Endothelial cell of umbilical vein (primary cell): Measurements from ENCODE around the gene S100A11.

Experiments
- EZH2 ChIP-seq: IDR thresholded peaks from 2 replicates; pipeline ENCODE4 v1.6.1; 2012; ENCODE audit warnings: borderline replicate concordance, low read depth, mild to moderate bottlenecking, moderate library complexity, low read length, inconsistent platforms; ENCODE audit not compliant: severe bottlenecking
- POLR2A ChIP-seq: IDR thresholded peaks from 2 replicates; pipeline ENCODE4 v1.6.1; 2012; ENCODE audit warnings: low read depth, mild to moderate bottlenecking, control low read depth, low read length
- TF ChIP-seq, protein P1 (sequence below), 2 donors: IDR thresholded peaks; 1 replicate in 1 of 2; 2 replicates in 1 of 2; pipeline ENCODE4 v1.5.1; 2011; ENCODE audit warnings: low read length in 2 of 2, mild to moderate bottlenecking in 2 of 2, moderate library complexity in 2 of 2, control low read depth in 1 of 2, inconsistent platforms in 1 of 2, low read depth in 1 of 2; ENCODE audit not compliant: insufficient read depth in 1 of 2; ENCODE audit errors: extremely low read depth in 1 of 2

DNA sequence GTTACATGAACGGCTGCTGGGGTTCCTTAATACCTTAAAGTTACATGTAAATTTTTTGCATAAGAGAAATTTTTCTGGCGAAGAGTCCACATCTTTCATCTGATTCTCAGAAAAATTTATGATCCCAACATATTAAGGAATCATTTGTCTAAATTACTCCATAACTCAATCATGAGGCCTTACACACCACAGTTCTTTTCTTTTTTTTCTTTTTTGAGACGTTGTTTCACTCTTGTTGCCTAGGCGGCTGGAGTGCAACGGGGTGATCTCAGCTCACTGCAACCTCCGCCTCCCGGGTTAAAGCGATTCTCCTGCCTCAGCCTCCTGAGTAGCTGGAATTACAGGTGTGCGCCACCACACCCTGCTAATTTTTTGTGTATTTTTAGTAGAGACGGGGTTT is 2.1 kb upstream of the S100A11 start:
- TF ChIP-seq, protein P1, sequence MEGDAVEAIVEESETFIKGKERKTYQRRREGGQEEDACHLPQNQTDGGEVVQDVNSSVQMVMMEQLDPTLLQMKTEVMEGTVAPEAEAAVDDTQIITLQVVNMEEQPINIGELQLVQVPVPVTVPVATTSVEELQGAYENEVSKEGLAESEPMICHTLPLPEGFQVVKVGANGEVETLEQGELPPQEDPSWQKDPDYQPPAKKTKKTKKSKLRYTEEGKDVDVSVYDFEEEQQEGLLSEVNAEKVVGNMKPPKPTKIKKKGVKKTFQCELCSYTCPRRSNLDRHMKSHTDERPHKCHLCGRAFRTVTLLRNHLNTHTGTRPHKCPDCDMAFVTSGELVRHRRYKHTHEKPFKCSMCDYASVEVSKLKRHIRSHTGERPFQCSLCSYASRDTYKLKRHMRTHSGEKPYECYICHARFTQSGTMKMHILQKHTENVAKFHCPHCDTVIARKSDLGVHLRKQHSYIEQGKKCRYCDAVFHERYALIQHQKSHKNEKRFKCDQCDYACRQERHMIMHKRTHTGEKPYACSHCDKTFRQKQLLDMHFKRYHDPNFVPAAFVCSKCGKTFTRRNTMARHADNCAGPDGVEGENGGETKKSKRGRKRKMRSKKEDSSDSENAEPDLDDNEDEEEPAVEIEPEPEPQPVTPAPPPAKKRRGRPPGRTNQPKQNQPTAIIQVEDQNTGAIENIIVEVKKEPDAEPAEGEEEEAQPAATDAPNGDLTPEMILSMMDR (IDR thresholded peaks at IDR 0.05; ENCODE audit: extremely low read depth in 1 of 2, insufficient read depth in 1 of 2, low read depth in 1 of 2, low read length in 2 of 2), result no peak
- TF ChIP-seq EZH2 (no peak), POLR2A (no peak)
